NCI-H526 (cell line): ENCODE data around the gene SLC45A3.

ENCODE experiments used
- DNase-seq, 2 experiments: peaks; one replicate each; lab custom pipeline; 2025; lab: John Stamatoyannopoulos, UW

The SLC45A3 gene

GRCh38 chr1:205668951-205669340 is 11.4 kb downstream of the SLC45A3 start:
- no peak for DNase-seq

- DNase-seq = no peak
Measured at GRCh38 chr1:205667909-205668643, 12.2 kb downstream of the SLC45A3 start.

GRCh38 chr1:205666372-205667166 is 13.7 kb downstream of the SLC45A3 start:
- DNase-seq = no peak

- no peak for DNase-seq
Measured at GRCh38 chr1:205665201-205666045, 14.9 kb downstream of the SLC45A3 start.

- DNase-seq = peak in 1 of 2 experiments; percentile 14
Measured at GRCh38 chr1:205664399-205665017, 15.8 kb downstream of the SLC45A3 start.

GRCh38 chr1:205663286-205663936 is 16.9 kb downstream of the SLC45A3 start:
- DNase-seq = no peak

- DNase-seq = no peak
Measured at GRCh38 chr1:205662791-205663190, 17.5 kb downstream of the SLC45A3 start.

- DNase-seq = no peak
Measured at GRCh38 chr1:205662135-205662738, 18.1 kb downstream of the SLC45A3 start.

- no peak for DNase-seq
Measured at GRCh38 chr1:205661429-205662134, 18.7 kb downstream of the SLC45A3 start.

GRCh38 chr1:205660361-205660760 is 19.9 kb downstream of the SLC45A3 start:
- DNase-seq = no peak

- DNase-seq = peak; percentile 19 to 65
Measured at GRCh38 chr1:205658943-205659581, 21.2 kb downstream of the SLC45A3 start.

GRCh38 chr1:205656236-205656635 is 24.1 kb downstream of the SLC45A3 start:
- no peak for DNase-seq

GRCh38 chr1:205652984-205653383 is 27.3 kb downstream of the SLC45A3 start:
- DNase-seq = no peak

GRCh38 chr1:205650241-205650640 is 30.1 kb downstream of the SLC45A3 start:
- DNase-seq = no peak

- DNase-seq = no peak
Measured at GRCh38 chr1:205645519-205645918, 34.8 kb downstream of the SLC45A3 start.

- DNase-seq = no peak
Measured at GRCh38 chr1:205642679-205643307, 37.5 kb downstream of the SLC45A3 start.

- no peak for DNase-seq
Measured at GRCh38 chr1:205639567-205639966, 40.7 kb downstream of the SLC45A3 start.

GRCh38 chr1:205637854-205638468 is 42.3 kb downstream of the SLC45A3 start:
- no peak for DNase-seq

- no peak for DNase-seq
Measured at GRCh38 chr1:205636732-205637131, 43.6 kb downstream of the SLC45A3 start.
